ENCODE data around the gene NTPCR. TPM values are rescaled to one million over a fixed set of nuclear protein-coding genes. Genes with fewer than 3 reads are reported as not detected.

NTPCR gene, protein sequence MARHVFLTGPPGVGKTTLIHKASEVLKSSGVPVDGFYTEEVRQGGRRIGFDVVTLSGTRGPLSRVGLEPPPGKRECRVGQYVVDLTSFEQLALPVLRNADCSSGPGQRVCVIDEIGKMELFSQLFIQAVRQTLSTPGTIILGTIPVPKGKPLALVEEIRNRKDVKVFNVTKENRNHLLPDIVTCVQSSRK
- 84.8 to 88.5 TPM (median 88.4 TPM) in 5 replicates for total RNA-seq (2022; extraction: Qiagen RNA extraction; ENCODE audit: low read depth)

DNA sequence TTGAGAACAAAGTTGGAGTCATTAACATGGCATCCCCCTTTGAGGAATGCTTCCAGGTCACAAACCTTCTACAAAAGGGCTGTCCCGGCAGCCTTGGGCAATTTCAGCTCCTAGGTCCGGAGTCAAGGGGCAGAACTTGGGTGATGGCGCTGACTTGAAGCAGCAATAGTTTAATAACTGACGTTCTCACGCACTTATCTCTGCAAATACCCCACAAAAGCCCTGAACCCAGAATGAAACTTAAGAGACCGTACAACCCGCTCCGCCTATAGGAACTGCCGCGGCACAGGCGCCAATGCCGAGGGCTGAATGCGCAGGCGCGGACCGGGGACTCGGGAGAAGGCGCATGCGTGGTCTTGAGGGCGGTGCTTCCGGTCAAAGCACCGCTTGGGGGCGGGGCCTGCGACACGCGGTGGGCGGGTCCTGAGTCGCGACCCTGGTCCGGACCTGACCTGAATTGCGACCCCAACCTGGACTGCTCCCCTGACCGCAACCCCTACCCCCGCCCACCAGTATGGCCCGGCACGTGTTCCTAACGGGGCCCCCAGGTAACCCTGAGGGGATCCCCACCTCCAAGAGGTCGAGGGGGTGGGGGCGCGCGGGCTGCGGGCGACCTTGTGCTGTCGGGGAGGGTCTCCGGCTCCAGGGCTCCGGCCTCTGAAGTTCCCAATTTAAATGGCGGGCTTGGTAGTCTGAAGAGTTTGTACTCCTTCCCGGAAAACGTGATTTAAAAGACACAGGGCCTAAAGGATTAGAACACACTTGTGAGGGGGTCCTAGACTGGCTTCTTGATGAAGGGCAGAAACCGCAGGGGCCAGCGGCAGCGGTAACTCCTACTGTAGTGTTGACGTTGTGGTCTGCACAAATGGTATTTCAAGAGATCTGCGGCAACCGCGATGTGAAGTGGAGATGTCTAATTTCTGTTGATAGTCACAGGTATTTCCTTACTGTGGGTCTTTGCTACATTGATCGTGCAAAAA is at the start of gene NTPCR:
Gene NTPCR, plus strand, starts transcription at position 415 of the 980 bp plus-strand sequence. Its CDS starts 100 bp downstream, at position 515.

Other genes with a start within 250 kb of the NTPCR start
- gene MAP10, start 145.2 kb upstream of the NTPCR start, total RNA-seq (2022; extraction: Qiagen RNA extraction; ENCODE audit: low read depth), result 0.63 to 1.2 TPM (median 1.1 TPM) in 5 replicates